PFSK-1 (cell line): ENCODE data around the gene CEP112.

Experiments used
- FOXP2 ChIP-seq: optimal IDR thresholded peaks from 2 replicates; pipeline ENCODE3; 2011; ENCODE audit warnings: borderline replicate concordance, control low read depth, inconsistent platforms; ENCODE audit not compliant: insufficient read depth; ENCODE audit errors: extremely low read length, extremely low read depth
- POLR2AphosphoS5 ChIP-seq: IDR thresholded peaks from 2 replicates; pipeline ENCODE4 v1.6.1; 2012; ENCODE audit warnings: low read depth, mild to moderate bottlenecking, control low read depth, low read length, moderate library complexity
- TAF1 ChIP-seq: IDR thresholded peaks from 2 replicates; pipeline ENCODE4 v1.6.1; 2012; ENCODE audit warnings: low read length, control low read depth, borderline replicate concordance; ENCODE audit not compliant: insufficient read depth
- TF ChIP-seq, protein P1 (sequence below), 2 experiments: IDR thresholded peaks; 2 replicates each; pipeline versions ENCODE4 v1.6.1 to v1.8.0; 2011 to 2012; ENCODE audit warnings: low read depth in 2 of 2, low read length in 2 of 2, control low read depth in 1 of 2, inconsistent platforms in 1 of 2, mild to moderate bottlenecking in 1 of 2, moderate library complexity in 1 of 2; ENCODE audit not compliant: insufficient read depth in 1 of 2

DNA sequence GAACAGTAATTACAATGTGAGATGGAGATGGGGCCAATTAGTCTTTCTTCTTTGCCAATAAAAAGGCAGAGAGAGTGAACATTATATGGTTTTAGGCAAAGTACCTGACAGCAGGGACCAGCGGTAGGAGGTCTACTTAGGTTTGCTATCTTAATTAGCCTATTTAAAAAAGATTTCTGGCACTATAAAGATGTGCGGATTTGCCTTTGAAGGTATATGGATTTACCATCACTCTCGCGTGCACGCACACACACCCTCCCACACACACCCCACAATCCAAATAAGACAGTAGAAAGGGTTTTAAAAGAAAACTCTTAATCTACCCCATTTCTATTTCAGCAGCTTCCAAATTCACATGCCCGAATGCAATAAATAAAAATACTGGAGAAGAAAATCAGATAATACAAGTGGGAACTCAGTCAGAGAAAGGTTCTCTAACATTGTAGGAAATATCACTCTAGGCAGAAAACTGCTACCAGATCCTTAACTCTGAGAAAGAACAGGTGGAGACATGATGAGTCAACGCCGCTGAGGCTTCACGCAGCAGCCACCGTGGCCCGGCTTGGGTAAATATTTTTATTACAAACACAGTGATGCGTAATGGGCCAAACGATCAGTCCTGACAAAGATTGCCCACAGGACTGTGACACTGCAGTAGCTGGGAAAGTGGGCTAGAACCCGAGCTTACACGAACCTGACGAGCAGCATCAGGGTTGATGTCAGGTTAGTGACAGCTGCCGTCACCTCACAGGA is 563.9 kb downstream of the CEP112 start:
- TF ChIP-seq FOXP2 = no peak
- TF ChIP-seq, protein P1, sequence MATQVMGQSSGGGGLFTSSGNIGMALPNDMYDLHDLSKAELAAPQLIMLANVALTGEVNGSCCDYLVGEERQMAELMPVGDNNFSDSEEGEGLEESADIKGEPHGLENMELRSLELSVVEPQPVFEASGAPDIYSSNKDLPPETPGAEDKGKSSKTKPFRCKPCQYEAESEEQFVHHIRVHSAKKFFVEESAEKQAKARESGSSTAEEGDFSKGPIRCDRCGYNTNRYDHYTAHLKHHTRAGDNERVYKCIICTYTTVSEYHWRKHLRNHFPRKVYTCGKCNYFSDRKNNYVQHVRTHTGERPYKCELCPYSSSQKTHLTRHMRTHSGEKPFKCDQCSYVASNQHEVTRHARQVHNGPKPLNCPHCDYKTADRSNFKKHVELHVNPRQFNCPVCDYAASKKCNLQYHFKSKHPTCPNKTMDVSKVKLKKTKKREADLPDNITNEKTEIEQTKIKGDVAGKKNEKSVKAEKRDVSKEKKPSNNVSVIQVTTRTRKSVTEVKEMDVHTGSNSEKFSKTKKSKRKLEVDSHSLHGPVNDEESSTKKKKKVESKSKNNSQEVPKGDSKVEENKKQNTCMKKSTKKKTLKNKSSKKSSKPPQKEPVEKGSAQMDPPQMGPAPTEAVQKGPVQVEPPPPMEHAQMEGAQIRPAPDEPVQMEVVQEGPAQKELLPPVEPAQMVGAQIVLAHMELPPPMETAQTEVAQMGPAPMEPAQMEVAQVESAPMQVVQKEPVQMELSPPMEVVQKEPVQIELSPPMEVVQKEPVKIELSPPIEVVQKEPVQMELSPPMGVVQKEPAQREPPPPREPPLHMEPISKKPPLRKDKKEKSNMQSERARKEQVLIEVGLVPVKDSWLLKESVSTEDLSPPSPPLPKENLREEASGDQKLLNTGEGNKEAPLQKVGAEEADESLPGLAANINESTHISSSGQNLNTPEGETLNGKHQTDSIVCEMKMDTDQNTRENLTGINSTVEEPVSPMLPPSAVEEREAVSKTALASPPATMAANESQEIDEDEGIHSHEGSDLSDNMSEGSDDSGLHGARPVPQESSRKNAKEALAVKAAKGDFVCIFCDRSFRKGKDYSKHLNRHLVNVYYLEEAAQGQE (IDR thresholded peaks at IDR 0.05; ENCODE audit: insufficient read depth in 1 of 2, low read depth in 2 of 2, low read length in 2 of 2) = no peak
- no peak for TF ChIP-seq POLR2AphosphoS5
- no peak for TF ChIP-seq TAF1
